Activated CD8-positive, alpha-beta memory T cell treated with anti-CD3 and anti-CD28 coated beads for 24 hours (primary cell): Measurements from ENCODE around the gene MSL1.
"Not testable (repeated sequence)": the region's sequence is repeated elsewhere in the genome, so short reads cannot be mapped to it uniquely, and the experiment has no call there.

Source experiments
- DNase-seq: peaks from one replicate; pipeline ENCODE4 v3.0.0-alpha.2; 2020

The MSL1 gene

GRCh38 chr17:40139566-40140058, 17.8 kb downstream of the MSL1 start:
- DNase-seq: no peak

DNA sequence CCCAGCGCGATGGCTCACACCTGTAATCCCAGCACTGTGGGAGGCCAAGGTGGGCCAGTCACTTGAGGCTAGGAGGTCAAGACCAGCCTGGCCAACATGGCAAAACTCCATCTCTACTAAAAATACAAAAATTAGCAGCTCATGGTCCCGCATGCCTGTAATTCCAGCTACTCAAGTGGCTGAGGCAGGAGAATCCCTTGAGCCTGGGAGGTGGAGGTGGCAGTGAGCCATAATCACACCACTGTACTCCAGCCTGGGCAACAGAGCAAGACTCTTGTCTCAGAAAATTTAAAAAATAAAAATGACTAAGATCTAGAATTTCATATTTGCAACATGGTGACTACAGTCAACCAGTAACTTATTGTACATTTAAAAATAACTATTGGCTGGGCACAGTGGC, 21.4 kb downstream of the MSL1 start:
- DNase-seq: not testable (repeated sequence)

DNA sequence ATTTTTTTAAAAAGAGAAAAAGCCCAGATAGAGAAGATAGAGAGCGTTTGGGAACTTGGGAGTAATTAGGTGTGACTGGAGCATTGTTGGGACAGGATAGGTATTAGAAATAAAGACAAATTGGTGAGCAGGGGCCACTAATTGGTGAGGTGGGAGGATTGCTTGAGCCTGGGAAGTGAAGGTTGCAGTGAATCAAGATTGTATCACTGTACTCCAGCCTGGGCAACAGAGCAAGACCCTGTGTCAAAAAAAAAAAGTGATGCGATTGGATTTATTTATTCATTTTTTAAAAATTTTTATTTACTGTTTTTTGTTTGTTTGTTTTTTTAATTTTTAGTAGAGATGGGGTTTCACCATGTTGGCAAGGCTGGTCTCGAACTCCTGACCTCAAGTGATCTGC, 23.7 kb downstream of the MSL1 start:
- no peak for DNase-seq

DNA sequence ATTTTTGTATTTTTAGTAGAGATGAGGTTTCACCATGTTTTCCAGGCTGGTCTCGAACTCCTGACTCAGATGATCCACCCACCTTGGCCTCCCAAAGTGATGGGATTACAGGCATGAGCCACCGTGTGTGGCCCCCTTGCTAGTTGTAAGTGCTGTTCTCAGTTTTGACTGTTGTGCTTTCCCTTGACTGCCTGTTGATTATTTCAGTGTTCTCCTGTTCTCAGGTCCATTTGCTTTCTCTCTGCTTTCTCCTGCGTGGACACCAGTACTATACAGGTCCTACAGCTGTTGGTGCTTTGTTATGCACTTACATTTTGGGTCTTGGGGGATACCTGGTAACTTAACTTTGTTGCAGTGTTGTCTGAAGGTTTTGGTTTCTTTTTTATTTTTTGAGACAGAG, 26.8 kb downstream of the MSL1 start:
- no peak for DNase-seq

GRCh38 chr17:40150276-40150675, 28.5 kb downstream of the MSL1 start:
- no peak for DNase-seq

- no peak for DNase-seq
These were observed 29.7 kb downstream of the MSL1 start for GRCh38 chr17:40151414-40151963.

DNA sequence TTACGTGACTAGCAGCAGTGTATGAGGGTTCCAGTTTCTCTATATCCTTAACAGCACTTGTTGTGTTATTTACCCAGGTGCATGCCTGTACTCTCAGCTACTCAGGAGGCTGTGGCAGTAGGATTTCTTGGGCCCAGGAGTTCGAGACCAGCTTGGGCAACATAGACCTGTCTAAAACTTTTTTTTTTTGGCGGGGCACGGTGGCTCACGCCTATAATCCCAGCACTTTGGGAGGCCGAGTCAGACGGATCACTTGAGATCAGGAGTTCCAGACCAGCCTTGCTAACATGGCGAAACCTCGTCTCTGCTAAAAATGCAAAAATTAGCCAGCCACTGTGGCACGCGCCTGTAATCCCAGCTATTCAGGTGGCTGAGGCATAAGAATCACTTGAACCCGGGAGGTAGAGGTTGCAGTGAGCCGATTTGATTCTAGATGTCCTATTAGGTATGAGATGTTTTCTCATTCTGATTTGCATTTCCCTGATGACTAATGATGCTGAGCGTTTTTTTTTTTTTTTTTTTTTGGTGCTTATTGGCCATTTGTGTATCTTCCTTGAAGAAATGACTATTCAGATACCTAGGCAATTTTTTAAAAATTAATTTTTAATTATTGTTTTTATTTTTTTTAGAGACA, 31.9 kb downstream of the MSL1 start:
- DNase-seq: no peak

GRCh38 chr17:40157973-40158372, 36.2 kb downstream of the MSL1 start:
- no peak for DNase-seq

- DNase-seq: no peak
These were observed 36.8 kb downstream of the MSL1 start for GRCh38 chr17:40158438-40159013.

DNA sequence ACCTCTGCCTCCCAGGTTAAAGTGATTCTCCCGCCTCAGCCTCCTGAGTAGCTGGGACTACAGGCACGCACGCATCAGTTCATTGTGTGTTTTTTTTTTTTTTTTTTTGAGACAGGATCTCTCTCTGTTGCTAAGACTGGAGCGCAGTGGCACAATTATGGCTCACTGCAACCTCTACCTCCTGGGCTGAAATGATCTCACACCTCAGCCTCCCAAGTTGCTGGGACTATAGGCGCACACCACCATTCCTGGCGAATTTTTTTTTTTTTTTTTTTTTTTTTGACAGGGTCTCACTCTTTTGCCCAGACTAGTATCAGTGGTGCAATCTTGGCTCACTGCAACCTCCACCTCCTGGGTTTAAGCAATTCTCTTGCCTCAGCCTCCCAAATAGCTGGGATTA, 37.7 kb downstream of the MSL1 start:
- no peak for DNase-seq

GRCh38 chr17:40167685-40168261, 46.0 kb downstream of the MSL1 start:
- DNase-seq: no peak

GRCh38 chr17:40168262-40168832, 46.6 kb downstream of the MSL1 start:
- DNase-seq: no peak

DNA sequence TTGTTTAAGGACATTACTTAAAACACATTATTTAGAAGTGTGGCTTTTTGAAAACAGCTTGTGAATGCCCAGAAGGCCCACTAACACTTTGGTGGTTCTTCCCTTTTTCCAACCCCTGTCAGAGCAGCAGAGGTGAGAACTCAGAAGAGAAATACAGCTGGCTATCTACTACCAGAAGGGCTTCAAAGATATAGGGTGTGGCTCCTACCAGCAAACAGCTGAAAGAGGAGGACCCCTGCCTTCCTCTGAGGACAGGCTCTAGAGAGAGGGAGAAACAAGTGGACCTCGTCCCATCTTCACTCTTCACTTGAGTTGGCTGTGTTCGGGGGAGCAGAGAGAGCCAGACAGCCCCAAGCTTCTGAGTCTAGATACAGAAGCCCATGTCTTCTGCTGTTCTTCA, 48.6 kb downstream of the MSL1 start:
- no peak for DNase-seq

DNA sequence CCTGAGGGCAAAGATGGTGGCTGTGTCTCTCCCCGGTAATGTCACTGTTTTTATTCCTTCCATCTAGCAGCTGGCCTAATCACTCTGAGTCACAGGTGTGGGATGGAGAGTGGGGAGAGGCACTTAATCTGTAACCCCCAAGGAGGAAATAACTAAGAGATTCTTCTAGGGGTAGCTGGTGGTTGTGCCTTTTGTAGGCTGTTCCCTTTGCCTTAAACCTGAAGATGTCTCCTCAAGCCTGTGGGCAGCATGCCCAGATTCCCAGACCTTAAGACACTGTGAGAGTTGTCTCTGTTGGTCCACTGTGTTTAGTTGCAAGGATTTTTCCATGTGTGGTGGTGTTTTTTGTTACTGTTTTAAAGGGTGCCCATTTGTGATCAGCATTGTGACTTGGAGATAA, 50.0 kb downstream of the MSL1 start:
- DNase-seq: no peak

DNA sequence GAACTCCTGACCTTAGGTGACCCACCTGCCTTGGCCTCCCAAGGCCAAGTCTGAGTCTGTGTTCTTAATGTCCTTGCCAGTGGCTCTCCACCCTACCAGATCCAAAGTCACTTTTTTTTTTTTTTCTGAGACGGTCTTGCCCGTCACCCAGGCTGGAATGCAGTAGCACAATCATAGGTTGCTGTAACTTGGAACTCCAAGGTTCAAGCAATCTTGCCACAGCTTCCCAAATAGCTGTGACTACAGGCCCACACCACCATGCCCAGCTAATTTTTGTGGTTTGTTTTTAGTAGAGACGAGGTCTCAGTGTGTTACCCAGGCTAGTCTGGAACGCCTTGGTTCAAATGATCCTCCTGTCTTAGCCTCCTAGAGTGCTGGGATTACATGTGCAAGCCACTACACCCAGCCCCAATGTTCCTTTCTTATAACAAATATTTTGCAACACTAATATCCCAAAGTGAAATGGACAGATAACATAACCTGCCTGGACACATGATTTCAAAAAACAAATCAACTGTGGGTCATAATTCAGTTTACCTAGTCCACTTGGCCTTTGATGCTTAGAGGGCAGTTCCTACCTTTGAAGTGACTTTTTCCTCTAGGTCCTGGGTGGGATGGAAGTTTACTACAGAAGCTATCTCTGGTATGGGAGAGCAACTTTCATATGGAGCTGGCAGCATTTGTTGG, 51.5 kb downstream of the MSL1 start:
- DNase-seq: no peak

GRCh38 chr17:40173778-40174135, 52.0 kb downstream of the MSL1 start:
- no peak for DNase-seq

DNA sequence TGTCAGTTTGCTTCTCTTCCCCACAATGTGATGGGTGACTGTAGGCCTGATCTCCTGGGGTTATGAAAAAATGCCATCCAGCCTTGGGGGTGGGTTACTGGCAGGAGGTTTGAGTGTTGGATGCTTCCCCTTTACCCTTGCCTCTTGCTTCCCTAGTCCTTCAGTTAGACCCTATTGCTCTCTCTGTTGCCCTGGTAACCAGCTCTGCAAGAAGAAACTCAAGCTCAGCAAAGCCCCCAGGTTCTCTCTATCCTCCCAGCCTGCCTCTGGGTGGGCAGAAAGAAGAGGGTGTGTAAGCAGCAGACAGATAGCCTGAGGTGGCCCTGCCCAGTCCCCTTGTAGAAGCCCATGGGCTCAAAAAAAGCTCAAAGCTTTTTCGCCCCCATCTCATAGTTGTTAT, 52.7 kb downstream of the MSL1 start:
- DNase-seq: no peak

DNA sequence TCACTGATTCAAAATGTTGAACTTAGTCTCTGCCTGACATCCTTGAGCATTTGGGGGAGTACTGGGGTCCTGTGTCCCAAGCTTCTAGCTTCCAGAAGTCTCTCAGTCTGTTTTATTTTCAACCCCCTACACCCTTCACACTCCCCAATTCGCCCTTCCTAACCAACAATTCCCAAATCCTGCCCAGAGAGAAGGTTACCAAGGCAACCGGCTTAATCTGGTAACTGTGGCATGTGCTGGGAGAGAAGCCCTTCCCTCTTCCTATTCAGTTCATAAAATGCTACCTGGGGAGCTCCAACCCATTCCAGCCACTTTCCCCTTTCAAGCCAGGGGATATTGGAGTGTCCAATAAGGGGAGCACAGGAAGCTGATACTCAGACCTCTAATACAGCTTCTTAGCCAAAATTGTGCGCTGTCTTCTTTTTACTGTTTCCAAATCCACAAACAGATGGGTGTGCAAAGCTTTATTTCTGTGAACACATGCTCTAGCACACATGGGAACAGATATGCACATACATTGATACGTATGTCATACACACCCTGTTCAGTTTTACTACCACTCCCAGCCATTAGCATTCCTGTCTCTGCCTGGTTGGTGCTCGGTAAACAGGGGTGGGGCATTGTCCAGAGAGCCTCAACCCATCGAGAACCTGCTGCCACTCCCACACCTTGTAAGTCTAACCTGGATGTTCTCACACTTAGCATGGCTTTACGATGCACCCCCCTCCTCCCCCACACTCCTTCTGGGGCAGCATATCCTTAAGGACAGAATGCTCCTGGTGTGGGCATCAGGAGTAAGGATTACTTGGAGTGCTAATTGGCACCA, 54.4 kb downstream of the MSL1 start:
- no peak for DNase-seq

- DNase-seq: no peak
These were observed 55.0 kb downstream of the MSL1 start for GRCh38 chr17:40176754-40177110.

GRCh38 chr17:40177275-40177874, 55.6 kb downstream of the MSL1 start, which contains the start of gene RAPGEFL1:
RAPGEFL1 (plus strand) TSS chr17:40177470; CDS start chr17:40177862, 392 bp downstream.
- DNase-seq: peak; percentile 91

- DNase-seq: no peak
These were observed 56.3 kb downstream of the MSL1 start for GRCh38 chr17:40178021-40178601.

GRCh38 chr17:40178660-40179059, 56.9 kb downstream of the MSL1 start:
- DNase-seq: no peak
